Activated CD4-positive, alpha-beta T cell treated with anti-CD3 and anti-CD28 coated beads for 48 hours (primary cell): ENCODE results near the gene DBN1.
"Not testable (repeated sequence)": the region's sequence is repeated elsewhere in the genome, so short reads cannot be mapped to it uniquely, and the experiment has no call there.

Experiments used
- DNase-seq: peaks from one replicate; pipeline ENCODE4 v3.0.0-alpha.2; 2020

DBN1 gene

DNA sequence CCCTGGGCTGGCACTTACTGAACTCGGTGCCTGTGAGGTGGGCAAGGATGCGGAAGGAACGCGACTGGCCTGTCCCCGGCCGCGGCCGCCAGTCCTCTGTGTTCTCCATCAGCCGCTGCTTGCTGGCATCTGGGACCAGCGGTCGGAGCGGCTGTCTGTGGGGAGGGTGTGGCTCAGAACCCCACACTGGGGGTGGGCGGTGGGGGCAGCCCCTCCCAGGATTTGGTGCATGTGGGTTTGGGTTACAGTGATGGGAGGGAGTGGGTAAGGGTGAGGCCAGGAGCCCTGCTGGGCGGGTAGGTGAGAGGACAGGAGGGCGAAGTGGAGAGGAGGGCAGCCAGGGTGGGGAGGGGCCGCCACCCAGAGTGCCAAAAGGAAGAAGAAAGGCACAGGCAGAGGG is 17.6 kb upstream of the DBN1 start:
- DNase-seq = no peak

DNA sequence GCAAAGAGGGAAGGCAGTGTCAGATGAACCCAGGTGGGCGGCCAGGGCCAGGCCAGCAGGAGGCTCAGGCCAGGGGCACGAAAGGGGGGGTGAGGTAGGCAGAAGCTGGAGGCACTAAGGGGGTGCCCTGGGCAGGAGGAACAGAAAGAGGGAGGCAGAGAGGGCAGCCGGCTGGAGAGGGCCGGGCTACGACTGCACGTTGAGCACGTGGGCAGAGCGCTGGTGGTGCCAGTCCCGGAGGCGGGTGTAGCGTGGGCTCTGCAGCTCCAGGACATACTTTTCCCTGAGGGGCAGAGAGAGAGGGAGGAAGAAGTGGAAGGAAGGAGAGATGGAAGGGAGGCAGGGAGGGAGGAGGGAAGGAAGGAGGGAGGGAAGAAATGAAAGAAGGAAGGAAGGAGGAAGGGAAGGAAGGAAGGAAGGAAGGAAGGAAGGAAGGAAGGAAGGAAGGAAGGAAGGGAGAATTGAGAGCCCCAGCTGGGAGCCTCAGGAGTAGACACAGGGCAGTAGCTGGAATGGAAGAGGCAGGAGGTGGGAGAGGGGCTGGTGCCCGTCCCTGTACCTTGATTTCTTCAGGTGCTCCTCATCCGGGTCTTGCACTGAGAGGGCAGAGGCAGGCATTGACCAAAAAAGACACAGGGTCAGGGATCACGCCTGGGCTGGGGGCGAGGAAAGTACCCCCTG is 17.0 kb upstream of the DBN1 start:
- no peak for DNase-seq

DNA sequence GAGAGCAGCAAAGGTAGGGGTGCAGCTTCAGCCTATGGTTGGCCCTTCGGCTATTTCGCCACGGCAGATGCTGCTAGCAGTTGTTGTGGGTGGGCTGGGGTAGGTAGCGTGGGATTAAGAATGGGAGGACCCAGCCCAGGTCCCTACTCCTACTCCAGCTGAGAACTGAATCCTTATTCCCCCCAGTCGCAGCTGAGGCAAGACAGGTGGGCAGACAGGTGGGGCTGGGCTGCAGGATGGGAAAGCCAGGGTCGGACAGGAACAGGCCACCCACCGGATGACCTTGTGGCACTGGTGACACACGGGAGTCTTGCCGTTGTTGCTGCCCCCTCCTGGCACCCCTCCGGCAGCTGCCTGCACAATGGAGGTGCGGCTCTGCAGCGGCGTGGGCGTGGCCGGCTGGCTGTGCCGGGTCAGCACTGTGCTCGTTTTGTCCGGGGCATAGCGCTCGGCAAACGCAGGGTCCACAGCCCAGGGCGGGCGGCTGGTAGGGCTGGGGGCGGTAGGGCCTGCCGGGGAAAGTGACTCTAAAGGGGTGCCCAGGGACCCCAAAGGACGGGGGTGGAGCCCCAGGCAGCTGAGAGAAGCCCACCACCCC is 15.8 kb upstream of the DBN1 start:
- no peak for DNase-seq

DNA sequence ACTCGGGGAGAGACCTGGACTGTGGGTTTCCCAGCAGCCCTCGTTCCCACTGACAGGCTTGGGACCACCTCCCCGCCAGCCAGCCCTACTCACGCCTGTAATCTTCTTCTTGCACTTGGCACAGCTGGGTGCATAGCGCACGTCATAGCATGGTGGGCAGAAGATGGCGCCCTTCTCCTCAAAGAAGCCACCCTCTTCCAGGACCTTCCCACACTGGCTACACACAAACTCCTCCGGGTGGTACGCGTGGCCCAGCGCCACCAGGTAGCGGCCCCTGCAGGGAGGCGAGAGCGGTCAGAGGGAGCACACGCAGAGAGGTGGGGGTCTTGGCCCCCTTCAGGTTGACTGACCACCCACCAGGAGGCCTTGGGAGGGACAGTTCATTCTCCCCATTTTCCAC is 14.5 kb upstream of the DBN1 start:
- no peak for DNase-seq

- DNase-seq = no peak
Measured at GRCh38 chr5:177487144-177487543, 13.7 kb upstream of the DBN1 start.

DNA sequence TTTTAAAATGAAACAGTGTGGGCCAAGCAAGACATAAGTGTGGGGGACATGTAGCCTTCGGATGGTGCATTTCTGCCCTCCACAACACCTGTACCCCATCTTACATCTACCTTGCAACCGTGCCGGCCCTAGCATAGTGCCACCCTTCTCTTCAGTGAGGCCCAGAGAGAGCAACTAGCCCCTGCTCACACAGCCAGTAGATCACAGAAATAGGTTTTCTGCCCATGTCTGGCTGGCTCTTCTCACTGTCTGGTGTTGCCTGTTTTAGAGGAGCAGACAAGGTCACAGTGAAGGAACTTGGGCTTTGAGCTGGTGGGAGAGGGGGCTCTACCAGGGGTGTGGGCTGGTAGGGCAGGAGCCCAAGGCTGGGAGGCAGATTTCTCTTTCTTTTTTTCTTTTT is 12.8 kb upstream of the DBN1 start:
- no peak for DNase-seq

- not testable (repeated sequence) for DNase-seq
Measured at GRCh38 chr5:177485753-177486152, 12.3 kb upstream of the DBN1 start.

- no peak for DNase-seq
Measured at GRCh38 chr5:177484902-177485549, 11.6 kb upstream of the DBN1 start.

- no peak for DNase-seq
Measured at GRCh38 chr5:177483994-177484901, 10.8 kb upstream of the DBN1 start.

DNA sequence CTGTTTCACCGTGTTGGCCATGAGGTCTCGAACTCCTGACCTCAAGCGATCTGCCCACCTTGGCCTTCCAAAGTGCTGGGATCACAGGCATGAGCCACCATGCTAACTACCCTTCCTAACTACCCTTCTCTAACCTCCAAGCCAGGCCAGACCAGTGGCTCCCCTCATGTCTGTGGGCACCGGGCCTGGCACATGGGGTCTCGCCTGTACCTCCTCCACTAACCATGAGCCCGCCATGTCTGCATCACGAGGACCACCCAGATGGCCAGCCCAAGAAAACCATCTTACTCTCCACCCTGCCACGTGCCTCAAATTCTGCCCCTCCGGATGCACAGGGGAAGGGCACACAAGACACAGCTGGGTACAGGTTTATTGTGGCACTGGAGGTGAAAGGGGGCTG is 9.6 kb upstream of the DBN1 start:
- DNase-seq = no peak

GRCh38 chr5:177482359-177482795 is 8.9 kb upstream of the DBN1 start:
- DNase-seq = no peak

DNA sequence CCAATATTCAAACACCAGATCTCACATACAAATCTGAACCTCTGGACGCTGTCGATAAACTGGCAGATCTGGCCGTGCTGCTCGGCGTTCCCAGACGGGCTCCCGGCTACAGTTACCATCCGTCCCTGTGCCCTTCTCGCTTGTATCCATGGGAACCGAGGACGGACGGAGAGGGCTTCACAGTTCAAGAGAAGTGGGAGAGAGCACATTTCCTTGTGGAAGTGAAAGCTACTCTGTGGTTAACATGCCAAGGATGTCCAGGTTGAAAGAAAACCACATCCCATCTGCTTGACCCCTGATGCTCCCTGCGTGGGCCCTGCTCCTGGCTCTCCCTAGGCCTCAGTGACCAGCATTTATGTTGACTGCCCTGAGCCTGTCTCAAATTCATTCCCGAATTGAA is 6.3 kb upstream of the DBN1 start:
- no peak for DNase-seq

DNA sequence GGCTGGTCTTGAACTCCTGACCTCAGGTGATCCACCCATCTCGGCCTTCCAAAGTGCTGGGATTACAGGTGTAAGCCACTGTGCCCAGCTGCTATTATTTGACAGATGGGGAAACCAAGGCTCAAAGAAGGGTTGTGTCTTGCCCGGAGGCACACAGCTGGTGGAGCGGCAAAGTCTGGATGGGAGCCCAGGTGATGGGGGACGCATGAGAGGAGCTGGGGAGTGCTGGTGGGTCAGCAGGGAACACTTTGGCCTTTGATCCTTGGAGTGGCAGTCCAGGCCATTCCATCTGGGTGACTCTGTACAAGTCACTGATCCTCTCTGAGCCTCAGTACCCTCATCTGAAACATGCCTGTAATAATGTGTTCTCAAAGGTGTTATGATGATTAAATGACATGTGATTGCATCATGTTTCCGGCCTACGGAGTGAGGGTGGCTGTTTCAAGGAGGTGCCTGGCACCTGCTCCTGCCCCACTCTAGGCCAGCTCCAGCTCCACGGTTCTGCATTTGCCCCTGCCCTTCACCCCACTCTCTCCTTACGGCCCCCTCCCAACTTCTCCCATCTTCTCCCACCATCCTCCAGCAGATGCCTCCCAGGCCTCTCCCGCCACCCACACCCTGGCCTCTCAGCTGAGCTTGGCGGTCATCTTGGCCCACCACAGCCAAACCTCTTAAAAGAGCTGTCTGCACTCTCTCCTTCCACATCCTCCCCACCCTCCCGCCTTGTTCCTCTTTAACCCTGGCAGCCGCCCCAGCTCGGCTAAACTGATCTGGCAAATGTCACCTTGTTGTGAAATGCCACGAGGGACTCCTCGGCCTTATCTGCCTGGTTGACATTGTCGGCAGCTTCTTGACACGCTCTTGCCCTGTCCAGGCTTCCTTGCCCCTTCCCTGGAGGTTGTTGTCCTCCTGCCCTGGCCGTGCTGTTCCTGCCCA is 5.5 kb upstream of the DBN1 start:
- peak; percentile 59 for DNase-seq

DNA sequence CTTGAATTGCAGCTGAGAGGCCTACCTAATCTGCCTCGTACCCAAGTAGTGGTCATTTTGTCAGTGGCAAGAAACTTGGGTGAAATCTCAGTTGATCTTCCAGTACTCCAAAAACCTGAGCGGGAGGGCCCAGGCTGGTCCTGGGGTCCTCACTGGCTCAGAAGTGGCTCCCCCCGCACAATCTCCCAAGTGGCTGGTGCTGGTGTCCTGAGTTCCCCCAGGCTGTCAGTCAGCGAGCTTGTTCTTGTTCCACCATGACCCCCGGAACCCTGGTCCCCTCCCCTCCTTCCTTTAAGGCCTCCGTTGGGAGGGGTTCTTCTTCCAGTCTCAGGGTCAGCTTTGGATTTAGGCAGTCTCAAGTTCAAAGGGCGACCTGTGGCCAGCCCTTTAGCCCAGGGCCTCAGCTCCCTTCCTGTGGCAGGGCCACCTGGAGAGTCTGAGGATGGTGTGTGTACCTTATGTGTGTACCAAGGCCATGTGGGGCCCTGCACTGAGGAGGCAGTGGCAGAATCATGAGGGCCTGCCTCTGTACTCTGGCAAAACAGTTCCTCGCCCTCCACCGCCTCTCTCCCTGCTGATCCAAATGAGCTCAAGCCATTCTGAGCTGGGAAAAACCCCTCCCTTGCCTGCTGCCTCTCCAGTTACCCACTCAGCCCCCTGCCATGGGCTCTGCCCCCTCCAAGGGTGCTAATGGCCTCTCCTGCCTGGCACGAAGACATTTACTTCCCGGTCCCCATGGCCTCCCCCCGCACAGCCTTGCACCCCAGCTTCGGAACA is 4.5 kb upstream of the DBN1 start:
- DNase-seq = no peak

- DNase-seq = no peak
Measured at GRCh38 chr5:177476531-177477233, 3.2 kb upstream of the DBN1 start.

GRCh38 chr5:177475563-177476427 is 2.4 kb upstream of the DBN1 start:
- no peak for DNase-seq

GRCh38 chr5:177474846-177475562 is 1.6 kb upstream of the DBN1 start:
- DNase-seq = no peak

DNA sequence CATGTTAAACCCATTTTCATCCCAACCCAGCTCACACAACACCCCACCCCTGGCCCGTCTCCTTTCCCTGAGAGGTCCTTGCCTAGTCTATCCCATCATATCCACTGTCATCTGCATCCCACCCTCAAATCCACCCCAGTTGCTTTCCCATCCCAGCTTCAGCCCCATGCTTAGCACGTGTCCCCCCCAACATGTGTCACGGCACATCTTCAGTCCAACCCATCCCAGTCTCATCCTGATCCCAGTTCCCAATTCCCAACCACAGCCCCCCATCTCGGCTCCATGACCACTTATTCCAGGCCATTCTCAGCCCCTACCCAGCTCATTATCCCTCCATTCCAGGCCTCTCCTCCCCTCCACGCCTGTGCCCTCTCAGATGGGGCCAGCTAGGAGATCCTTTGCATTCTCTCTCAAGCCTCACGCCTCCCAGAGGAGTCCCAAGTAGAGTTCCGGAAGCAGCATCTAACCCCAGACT is 605 bp upstream of the DBN1 start:
- no peak for DNase-seq
